ENCODE data around the gene CLDN7. TPM values are rescaled to one million over a fixed set of nuclear protein-coding genes. Genes with fewer than 3 reads are reported as not detected.

The CLDN7 gene
- total RNA-seq: 1.0 and 2.7 TPM in 2 replicates

- no peak for DNase-seq (ENCODE audit: low read depth in 2 of 2)
These were observed at the start of gene CLDN7 for GRCh38 chr17:7262192-7262934. Gene CLDN7 (minus strand): TSS chr17:7262478. CDS start chr17:7262043, 435 bp downstream.

- no peak for DNase-seq (ENCODE audit: low read depth in 2 of 2)
These were observed 48.9 kb upstream of the CLDN7 start for GRCh38 chr17:7311110-7311705.

- DNase-seq (ENCODE audit: low read depth in 2 of 2): no peak
These were observed 47.4 kb upstream of the CLDN7 start for GRCh38 chr17:7309628-7310027.

GRCh38 chr17:7308625-7309433 is 46.6 kb upstream of the CLDN7 start:
- peak; percentile 69 to 75 for DNase-seq (ENCODE audit: low read depth in 2 of 2)

GRCh38 chr17:7307686-7308624 is 45.7 kb upstream of the CLDN7 start:
- DNase-seq (ENCODE audit: low read depth in 2 of 2): peak in 1 of 2 donors; percentile 38

GRCh38 chr17:7306911-7307685 is 44.8 kb upstream of the CLDN7 start, which contains the start of gene EIF5A:
Gene EIF5A (plus strand): TSS chr17:7307628. CDS start chr17:7309636, 2,008 bp downstream.
- peak; percentile 99 to 100 for DNase-seq (ENCODE audit: low read depth in 2 of 2)

- no peak for DNase-seq (ENCODE audit: low read depth in 2 of 2)
These were observed 41.9 kb upstream of the CLDN7 start for GRCh38 chr17:7304179-7304578.

- peak in 1 of 2 donors; percentile 81 for DNase-seq (ENCODE audit: low read depth in 2 of 2)
These were observed 34.0 kb upstream of the CLDN7 start for GRCh38 chr17:7296189-7296861.

GRCh38 chr17:7295230-7296180 is 33.2 kb upstream of the CLDN7 start:
- no peak for DNase-seq (ENCODE audit: low read depth in 2 of 2)

- peak in 1 of 2 donors; percentile 62 for DNase-seq (ENCODE audit: low read depth in 2 of 2)
These were observed 32.4 kb upstream of the CLDN7 start, which contains the start of gene YBX2 for GRCh38 chr17:7294614-7295153. Gene YBX2 (minus strand): TSS chr17:7294639. CDS start chr17:7294500, 139 bp downstream.

- no peak for DNase-seq (ENCODE audit: low read depth in 2 of 2)
These were observed 31.7 kb upstream of the CLDN7 start for GRCh38 chr17:7293816-7294613.

- no peak for DNase-seq (ENCODE audit: low read depth in 2 of 2)
These were observed 30.9 kb upstream of the CLDN7 start for GRCh38 chr17:7293159-7293558.

GRCh38 chr17:7292729-7293128 is 30.5 kb upstream of the CLDN7 start:
- DNase-seq (ENCODE audit: low read depth in 2 of 2): no peak

GRCh38 chr17:7292194-7292593 is 29.9 kb upstream of the CLDN7 start:
- DNase-seq (ENCODE audit: low read depth in 2 of 2): no peak

GRCh38 chr17:7290685-7291084 is 28.4 kb upstream of the CLDN7 start:
- DNase-seq (ENCODE audit: low read depth in 2 of 2): no peak

- no peak for DNase-seq (ENCODE audit: low read depth in 2 of 2)
These were observed 27.9 kb upstream of the CLDN7 start for GRCh38 chr17:7290166-7290565.

Data from dermis microvascular lymphatic vessel endothelial cell (primary cell).